H1 (cell line): ENCODE data around the gene SPPL2A. TPM values are rescaled to one million over a fixed set of nuclear protein-coding genes. Genes with fewer than 3 reads are reported as not detected.

ENCODE experiments used
- CBX5 ChIP-seq: fragments of 300-800, 300-1000 bp; sonication (generic); IDR thresholded peaks from 2 replicates; pipeline ENCODE4 v1.7.1; 2016; ENCODE audit warnings: antibody characterized with exemption, low read length, low read depth
- CHD7 ChIP-seq: fragments of 300-600 bp; sonication (generic); IDR thresholded peaks from 2 replicates; pipeline ENCODE4 v1.7.1; 2012; ENCODE audit warnings: low read length, moderate library complexity, mild to moderate bottlenecking, inconsistent platforms; ENCODE audit not compliant: insufficient replicate concordance
- KDM1A ChIP-seq: fragments of 200-600, 300-600 bp; sonication (generic); IDR thresholded peaks from 2 replicates; pipeline ENCODE4 v1.7.1; 2016; ENCODE audit warnings: mild to moderate bottlenecking, low read length, borderline replicate concordance
- MAX ChIP-seq: IDR thresholded peaks from 2 replicates; pipeline ENCODE4 v1.6.1; 2012; ENCODE audit warnings: inconsistent platforms
- SIX5 ChIP-seq: IDR thresholded peaks from 2 replicates; pipeline ENCODE4 v1.6.1; 2011; ENCODE audit warnings: mild to moderate bottlenecking, low read depth, low read length
- polyA plus RNA-seq, 7 experiments: library from polyadenylated mRNA; depleted of rRNA in 3 of 7; stranded (reverse) in 5 of 7; unstranded in 2 of 7; fragments of >200 nt in 5 of 7; fragments of 200-250 nt in 2 of 7; gene quantifications; 1 replicate in 5 of 7; 2 replicates in 1 of 7; 4 replicates in 1 of 7; pipeline versions ENCODE4 v1.2.1 to v1.2.3, GENCODE V29; 2011 to 2013; ENCODE audit warnings: missing spikeins in 2 of 7, mixed read lengths in 2 of 7
- total RNA-seq: library from RNA; stranded (reverse); fragmentation: NEBNext Ultra II Directional; extraction: Animal tissue kit (Norgen Biotek cat#: 25700); gene quantifications from 2 replicates; pipeline ENCODE4 v1.2.1, GENCODE V29; 2021

The SPPL2A gene
- total and polyA plus RNA-seq, 2 of the 8 experiments (the other 6 are each of a cell fraction or from before 2014, with no cell fraction given), result 15.6 to 52.9 TPM

- TF ChIP-seq CHD7 (no peak), KDM1A (no peak), CBX5 (no peak), SIX5 (no peak), MAX (no peak)
Measured at GRCh38 chr15:50726315-50726714, 39.2 kb downstream of the SPPL2A start (continued).
